Epithelial cell of esophagus (primary cell): ENCODE measurements around the gene RNF4.
A peak's percentile ranks its signal among the peaks of the same experiment; 100 is the strongest.

Experiments
- DNase-seq: peaks from one replicate; pipeline ENCODE4 v3.0.0; 2010; ENCODE audit warnings: low read depth
- H3K4me3 ChIP-seq: 2 replicates; pipeline ENCODE4 v1.5.1; 2011; ENCODE audit warnings: mild to moderate bottlenecking, low read length, control low read depth
- TF ChIP-seq, protein P1 (sequence below): IDR thresholded peaks from 2 replicates; pipeline ENCODE4 v1.5.1; 2011; ENCODE audit warnings: low read depth, mild to moderate bottlenecking, low read length, control low read depth, inconsistent platforms; ENCODE audit not compliant: insufficient read depth; ENCODE audit errors: missing control alignments

RNF4 gene

GRCh38 chr4:2468456-2469191, at the start of gene RNF4:
Gene RNF4, plus strand, starts transcription at chr4:2469106. Its CDS starts 21,388 bp downstream, at chr4:2490494.
- TF ChIP-seq, protein P1, sequence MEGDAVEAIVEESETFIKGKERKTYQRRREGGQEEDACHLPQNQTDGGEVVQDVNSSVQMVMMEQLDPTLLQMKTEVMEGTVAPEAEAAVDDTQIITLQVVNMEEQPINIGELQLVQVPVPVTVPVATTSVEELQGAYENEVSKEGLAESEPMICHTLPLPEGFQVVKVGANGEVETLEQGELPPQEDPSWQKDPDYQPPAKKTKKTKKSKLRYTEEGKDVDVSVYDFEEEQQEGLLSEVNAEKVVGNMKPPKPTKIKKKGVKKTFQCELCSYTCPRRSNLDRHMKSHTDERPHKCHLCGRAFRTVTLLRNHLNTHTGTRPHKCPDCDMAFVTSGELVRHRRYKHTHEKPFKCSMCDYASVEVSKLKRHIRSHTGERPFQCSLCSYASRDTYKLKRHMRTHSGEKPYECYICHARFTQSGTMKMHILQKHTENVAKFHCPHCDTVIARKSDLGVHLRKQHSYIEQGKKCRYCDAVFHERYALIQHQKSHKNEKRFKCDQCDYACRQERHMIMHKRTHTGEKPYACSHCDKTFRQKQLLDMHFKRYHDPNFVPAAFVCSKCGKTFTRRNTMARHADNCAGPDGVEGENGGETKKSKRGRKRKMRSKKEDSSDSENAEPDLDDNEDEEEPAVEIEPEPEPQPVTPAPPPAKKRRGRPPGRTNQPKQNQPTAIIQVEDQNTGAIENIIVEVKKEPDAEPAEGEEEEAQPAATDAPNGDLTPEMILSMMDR: no peak
- H3K4me3 ChIP-seq: peak within 1 kb of the TSS; percentile 90
- DNase-seq: peak; percentile 97

DNA sequence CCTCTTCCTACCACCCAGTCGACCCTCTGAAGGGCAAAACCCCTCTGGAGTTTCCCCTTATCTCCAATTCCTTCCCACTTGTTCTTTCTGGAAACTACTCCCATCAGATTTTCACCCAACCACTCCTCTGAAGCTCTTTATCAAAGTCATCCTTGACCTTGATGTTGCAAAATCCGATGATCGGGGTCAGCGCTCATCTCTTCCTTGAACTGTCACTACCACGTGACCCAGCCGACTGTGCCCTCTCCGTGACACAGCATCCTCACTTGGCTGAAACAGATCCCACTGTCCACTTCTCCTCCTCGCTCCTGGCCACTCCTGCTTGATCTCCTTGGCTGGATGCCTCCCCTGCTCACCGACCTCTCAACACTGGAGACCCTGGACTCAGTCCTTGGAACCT, 49.1 kb upstream of the RNF4 start:
- TF ChIP-seq, protein P1: no peak
- DNase-seq: no peak
- no peak overlapping the region for H3K4me3 ChIP-seq

DNA sequence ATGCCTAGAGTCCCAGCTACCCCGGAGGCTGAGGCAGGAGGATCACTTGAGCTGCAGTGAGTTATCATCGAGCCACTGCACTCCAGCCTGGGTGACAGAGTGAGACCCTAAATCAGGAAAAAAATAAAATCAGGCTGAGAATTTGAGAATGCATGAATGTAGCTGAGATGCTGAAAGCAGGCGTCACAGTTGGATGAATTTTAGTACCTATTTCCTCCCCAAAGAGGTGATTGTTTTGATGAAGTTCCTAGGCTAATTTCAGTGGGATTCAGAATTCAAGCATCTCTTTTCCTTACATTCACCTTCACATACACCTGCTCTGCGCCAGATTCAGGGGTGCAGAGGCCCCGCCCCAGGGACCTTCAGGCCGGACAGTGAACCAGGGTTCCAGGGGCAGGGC, 47.0 kb upstream of the RNF4 start:
- no peak for DNase-seq
- TF ChIP-seq, protein P1: no peak
- H3K4me3 ChIP-seq: no peak overlapping the region

DNA sequence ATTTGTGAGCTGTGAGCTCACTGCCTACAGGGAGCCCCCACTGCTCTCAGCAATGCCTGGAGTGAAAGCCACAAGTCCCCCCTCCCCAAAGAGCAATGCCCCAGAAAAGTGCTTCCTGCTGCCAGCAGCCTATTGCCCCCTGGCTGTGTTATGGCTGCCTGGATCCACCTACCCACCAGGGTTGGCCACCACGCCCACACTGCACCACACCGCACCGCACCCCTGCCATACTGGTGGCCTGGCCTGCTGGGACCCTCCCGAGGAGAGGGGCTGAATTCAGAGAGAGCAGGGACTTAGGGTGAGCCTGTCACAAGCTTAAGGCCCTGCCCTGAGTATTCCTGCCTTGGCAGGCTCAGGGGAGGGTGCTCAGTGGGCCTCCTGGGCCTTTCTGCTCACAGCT, 45.8 kb upstream of the RNF4 start:
- TF ChIP-seq, protein P1: no peak
- H3K4me3 ChIP-seq: no peak overlapping the region
- DNase-seq: no peak

DNA sequence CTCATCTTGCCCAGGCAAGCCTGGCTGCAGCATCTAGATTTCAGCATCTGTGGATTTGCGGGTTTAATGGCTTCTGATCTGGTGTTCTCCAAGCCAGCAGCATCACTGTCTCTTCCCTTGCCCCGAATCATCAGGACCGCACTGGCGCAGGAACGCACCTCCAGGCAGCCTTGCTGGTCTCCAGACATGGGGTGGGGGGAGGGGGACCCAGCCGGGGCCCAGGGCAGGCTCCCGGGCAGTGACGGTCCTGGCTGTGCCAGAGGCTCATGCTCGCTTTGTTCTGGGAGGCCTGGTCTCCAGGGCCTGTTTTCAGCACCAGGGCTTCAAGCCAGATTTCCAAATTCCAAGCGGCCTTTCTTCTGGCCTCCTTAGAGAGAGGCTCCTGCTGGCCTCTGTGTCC, 45.2 kb upstream of the RNF4 start:
- no peak overlapping the region for H3K4me3 ChIP-seq
- TF ChIP-seq, protein P1: no peak
- no peak for DNase-seq

DNA sequence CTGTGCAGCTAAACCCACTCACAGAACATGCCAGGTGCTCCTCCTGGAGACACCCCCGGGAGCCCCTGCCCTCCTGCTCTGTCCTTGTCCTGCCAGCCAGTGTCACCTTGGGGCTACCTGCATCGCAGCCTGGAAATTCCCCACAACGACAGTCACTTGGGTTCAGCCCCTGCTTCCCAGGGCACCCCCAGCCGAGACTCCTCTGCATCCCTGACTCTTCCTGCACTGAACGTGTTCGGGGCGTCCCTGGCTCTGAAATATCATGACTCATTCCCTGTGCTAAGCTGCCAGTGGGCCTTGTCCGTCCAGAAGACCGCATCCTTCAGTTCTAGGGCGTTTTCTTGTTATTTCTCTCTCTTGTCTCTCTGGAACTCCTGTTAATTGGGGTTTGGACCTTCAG, 44.3 kb upstream of the RNF4 start:
- TF ChIP-seq, protein P1: no peak
- H3K4me3 ChIP-seq: no peak overlapping the region
- DNase-seq: no peak

DNA sequence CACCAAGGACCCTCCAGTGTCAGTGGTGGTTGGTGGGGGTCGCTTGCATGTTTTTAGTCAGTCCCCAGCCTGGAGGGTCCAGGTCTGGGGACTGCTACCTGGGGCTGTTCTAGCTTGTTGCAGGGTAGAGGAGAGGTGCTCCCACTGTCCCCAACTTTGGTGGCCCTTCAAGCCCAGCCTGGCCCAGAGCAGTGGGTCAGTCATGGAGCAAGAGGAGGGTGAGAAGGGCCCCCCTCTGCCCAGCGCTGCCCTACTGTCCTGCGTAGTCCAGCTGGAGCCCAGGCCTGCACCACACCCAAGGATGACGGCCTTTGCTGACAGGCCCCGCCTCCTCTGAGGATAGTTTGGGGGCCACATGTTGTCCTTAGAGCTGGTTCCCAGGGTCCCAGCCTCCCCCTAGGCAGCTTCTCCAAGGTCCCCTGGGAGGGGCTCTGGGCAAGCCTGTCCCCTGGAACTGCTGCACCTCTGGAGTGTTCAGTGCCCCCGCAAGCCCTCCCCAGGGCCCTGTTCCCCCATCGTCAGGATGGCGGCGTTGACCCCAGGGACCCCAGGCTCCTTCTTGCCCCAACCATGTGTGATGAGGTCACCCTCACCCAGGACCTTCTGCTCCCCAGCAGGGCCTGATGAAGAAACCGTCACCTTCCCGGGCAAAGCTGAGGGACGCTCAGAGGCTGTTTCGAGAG, 43.4 kb upstream of the RNF4 start:
- no peak overlapping the region for H3K4me3 ChIP-seq
- TF ChIP-seq, protein P1: no peak
- no peak for DNase-seq
